Amniotic stem cell (primary cell): Measurements from ENCODE around the gene SLAMF1.
"Not testable (repeated sequence)": the region's sequence is repeated elsewhere in the genome, so short reads cannot be mapped to it uniquely, and the experiment has no call there.

Experiments
- DNase-seq: peaks from one replicate; lab custom pipeline; 2025; lab: John Stamatoyannopoulos, UW

The SLAMF1 gene

DNA sequence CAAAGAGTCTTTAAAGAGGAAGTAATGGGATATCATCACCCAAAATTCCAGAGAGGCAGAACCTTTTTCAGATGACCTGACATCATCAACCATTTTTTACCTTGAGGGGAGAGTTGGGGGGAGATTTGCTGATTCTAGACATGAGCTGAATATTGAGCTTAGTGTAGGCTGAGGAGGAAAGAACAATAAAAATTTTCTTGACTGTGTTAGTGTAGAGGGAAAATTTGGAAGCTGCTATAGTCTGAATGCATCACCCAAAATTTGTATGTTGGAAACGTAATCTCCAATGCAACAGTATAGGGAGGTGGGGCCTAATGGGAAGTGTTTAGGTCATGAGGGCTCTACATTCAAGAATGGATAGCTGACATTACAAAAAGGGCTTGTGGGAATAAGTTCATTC, 49.8 kb downstream of the SLAMF1 start:
- DNase-seq = no peak

GRCh38 chr1:160590488-160590887, 56.4 kb downstream of the SLAMF1 start:
- DNase-seq = no peak

DNA sequence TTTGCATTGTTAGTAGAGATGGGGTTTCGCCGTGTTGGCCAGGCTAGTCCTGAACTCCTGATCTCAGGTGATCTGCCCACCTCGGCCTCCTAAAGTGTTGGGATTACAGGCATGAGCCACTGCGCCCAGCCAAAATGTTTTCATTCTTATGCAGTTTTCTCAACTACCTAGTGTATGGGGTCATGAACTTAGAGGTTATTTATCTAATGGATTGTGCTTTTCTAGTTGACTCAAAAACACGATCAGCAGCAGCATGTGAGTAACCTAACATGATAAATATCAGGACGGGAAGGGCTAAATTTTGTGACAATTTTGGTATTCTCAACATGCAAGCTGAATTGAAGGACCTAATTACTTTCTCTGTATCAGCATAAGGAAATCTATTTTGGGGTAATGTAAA, 58.4 kb downstream of the SLAMF1 start:
- no peak for DNase-seq

GRCh38 chr1:160584784-160585183, 62.1 kb downstream of the SLAMF1 start:
- DNase-seq = no peak

GRCh38 chr1:160582976-160583375, 63.9 kb downstream of the SLAMF1 start:
- not testable (repeated sequence) for DNase-seq

GRCh38 chr1:160581961-160582360, 64.9 kb downstream of the SLAMF1 start:
- no peak for DNase-seq

DNA sequence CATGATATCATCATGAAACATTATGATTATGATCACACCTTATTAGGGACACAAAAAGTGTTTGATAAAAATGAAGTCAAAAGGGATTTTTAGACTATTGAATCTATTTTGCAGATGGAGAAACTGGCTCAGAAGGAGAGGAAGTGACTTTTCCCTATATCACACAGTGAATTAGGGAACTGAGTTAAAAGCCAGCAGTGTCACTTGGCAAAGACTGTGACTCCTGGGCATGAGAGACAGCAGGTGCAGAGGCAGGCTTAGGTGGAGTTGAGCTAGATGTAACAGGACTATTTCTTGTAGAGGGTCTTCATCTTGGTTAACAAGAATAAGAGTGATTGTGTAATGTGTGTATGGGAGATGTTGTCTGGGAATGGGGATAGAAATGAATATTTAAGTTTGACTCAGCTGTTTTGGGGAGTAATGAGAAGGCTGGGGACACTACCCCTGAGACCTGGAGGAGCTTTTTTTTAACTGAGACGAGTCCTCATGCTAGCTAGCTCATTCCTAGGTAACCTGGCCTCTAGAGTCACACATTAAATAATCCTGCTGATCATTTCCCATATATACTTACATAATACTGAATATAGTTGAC, 66.5 kb downstream of the SLAMF1 start:
- no peak for DNase-seq

GRCh38 chr1:160579216-160579701, 67.6 kb downstream of the SLAMF1 start, which contains the start of gene CD84:
CD84 (minus strand) TSS chr1:160579496; CDS start chr1:160579437, 59 bp downstream.
- DNase-seq = no peak

GRCh38 chr1:160578525-160579191, 68.2 kb downstream of the SLAMF1 start:
- no peak for DNase-seq

GRCh38 chr1:160578175-160578524, 68.7 kb downstream of the SLAMF1 start:
- no peak for DNase-seq

- DNase-seq = no peak
These were observed 69.2 kb downstream of the SLAMF1 start for GRCh38 chr1:160577671-160578070.

- DNase-seq = no peak
These were observed 70.0 kb downstream of the SLAMF1 start for GRCh38 chr1:160576884-160577283.

DNA sequence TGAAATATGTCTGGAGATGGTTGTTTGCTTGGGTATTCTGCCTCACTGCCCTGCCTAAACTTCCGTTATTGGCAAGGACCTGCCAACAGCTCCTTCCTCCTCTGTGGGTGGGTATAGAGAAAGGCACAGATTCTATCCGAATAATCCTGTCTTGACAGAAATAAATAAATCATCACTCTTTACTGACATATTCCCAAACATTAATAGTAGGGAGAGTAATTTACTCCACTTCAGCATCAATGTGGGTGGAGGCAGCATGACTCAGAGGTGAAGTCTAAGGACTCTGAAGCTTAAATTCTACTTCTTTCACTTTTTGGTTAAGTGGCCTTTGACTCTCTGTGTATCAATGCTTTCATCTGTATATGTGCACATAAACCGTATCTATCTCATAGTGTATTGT, 70.5 kb downstream of the SLAMF1 start:
- DNase-seq = no peak

DNA sequence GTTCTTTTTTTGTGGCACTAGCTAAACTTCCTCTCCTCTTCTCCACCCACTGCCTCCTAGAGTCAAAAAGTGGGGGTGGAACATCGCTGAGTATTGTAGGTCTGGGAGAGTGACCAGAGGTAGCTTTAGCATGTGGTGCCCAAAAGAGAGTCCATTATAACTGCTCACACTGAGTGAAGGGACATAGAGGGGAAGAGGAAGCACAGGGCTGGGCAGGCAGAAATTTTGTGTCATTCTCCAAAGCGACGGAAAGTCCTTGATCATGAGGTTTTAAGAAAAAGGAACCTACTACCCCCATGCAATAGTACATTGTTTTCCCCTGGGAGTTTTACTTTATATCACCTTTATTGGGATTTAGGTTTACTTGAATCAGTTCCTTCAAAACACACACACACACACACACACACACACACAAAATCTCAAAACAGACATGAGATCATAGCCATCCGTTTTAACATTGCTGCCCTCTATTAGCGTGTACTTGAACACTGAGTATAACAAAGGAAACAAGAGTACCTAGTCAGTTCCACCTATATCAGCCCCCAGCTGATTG, 71.7 kb downstream of the SLAMF1 start:
- no peak for DNase-seq

- DNase-seq = no peak
These were observed 76.0 kb downstream of the SLAMF1 start for GRCh38 chr1:160570840-160571239.

DNA sequence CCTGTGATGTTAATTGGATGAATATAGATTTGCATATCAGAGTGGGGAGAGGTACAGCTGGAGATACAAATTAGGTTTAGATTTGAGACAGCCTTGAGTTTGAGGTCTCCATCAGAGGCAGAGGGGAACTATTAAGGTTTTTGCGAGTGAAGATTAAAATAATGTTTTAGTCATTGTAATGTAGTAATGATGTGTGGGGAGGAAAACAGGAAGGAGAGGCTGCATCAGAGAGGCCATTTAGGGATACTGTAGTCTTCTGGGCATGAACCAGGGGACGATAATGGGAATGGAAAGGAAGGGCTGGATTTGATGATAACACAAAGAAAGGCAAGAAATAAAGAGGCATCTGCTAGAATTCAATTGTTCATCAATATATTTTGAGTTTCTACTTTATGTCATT, 77.0 kb downstream of the SLAMF1 start:
- no peak for DNase-seq

- no peak for DNase-seq
These were observed 78.8 kb downstream of the SLAMF1 start for GRCh38 chr1:160567858-160568682.

- no peak for DNase-seq
These were observed 79.5 kb downstream of the SLAMF1 start for GRCh38 chr1:160567341-160567740.

GRCh38 chr1:160565564-160565963, 81.3 kb downstream of the SLAMF1 start:
- DNase-seq = no peak

GRCh38 chr1:160563230-160563629, 83.6 kb downstream of the SLAMF1 start:
- not testable (repeated sequence) for DNase-seq

GRCh38 chr1:160562745-160563144, 84.1 kb downstream of the SLAMF1 start:
- not testable (repeated sequence) for DNase-seq

DNA sequence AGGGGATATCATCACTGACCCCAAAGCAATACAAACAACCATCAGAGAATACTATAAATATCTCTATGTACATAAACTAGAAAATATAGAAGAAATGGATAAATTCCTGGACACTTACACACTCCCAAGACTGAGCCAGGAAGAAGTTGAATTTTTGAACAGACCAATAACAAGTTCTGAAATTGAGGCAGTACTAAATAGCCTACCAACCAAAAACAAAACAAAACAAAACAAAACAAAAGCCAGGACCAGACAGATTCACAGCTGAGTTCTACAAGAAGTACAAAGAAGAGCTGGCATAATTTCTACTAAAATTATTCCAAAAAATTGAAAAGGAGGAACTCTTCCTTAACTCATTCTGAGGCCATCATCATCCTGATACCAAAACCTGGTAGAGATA, 86.0 kb downstream of the SLAMF1 start:
- DNase-seq = no peak
